GM21423 (cell line): ENCODE measurements around the gene TANGO6.

Experiments
- ATAC-seq: cut with Tn5 transposase; IDR thresholded peaks from one replicate; pipeline ENCODE4 v1.9.1; 2021; ENCODE audit warnings: mild to moderate bottlenecking, moderate library complexity; ENCODE audit not compliant: unreplicated experiment

Gene TANGO6

DNA sequence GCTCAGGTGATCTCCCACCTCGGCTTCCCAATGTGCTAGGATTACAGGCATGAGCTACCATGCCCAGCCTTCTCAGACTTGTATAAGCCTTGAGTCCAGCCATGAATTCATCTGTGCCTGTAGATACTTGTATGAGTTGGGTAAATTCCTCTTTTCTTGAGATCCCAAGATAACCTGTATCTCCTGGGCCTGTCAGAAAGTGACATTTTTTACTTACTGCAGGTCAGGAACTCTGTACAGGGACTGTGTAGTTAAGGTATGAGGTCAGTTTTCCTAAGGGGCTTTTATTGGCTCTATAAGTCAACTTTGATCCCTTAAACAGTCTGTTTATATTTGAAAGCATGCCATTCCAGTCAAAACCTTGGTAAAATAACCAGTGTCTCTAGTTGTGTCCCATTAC lies 155.8 kb downstream of the TANGO6 start:
- ATAC-seq: no peak

DNA sequence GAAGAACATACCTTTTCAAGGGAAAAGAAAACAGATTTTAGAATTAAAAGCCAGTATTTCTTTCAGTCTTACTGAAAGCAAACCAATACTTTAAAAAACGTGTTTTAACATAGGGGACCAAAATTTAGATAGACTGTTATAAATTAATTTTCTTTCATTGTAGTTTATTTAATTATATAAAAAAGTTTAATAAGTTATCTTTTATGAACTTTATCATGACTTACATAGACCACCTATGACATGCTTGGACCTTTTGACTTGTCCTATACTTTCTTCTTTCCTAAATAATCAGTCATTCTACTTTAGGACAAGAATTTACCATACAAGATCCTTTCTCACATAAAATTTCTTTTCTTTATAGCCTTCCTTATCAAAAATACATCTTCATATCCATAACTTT lies 160.2 kb downstream of the TANGO6 start:
- ATAC-seq: no peak

DNA sequence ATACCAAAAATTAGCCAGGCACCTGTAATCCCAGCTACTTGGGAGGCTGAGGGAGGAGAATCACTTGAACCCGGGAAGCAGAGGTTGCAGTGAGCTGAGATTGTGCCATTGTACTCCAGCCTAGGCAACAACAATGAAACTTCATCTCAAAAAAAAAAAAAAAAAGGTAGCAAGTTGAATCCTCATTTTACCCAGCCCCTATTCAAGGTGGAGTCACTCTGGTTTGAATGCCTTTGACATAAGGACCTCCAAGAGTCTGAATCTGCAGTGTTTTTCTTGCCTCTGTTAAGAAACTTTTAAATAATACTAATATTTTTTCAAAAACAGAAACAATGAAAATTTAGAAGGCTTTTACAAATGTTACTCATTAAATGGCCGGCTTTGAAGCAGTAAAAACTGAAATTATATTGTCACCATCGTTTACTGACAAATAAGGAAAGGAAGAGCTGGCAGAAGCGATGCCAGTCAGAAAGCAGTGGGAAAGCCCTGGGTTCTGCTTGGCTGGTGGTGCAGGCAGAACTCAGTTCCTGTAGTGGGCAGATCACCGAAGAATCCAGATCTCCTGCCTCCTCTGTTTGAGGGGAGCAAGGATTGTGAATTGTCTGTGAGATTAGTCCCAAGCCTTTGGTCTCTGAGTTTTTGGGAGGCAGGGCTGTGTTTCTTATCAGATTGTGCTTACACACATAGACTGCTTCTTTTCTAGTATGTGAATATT lies 162.5 kb downstream of the TANGO6 start:
- no peak for ATAC-seq

DNA sequence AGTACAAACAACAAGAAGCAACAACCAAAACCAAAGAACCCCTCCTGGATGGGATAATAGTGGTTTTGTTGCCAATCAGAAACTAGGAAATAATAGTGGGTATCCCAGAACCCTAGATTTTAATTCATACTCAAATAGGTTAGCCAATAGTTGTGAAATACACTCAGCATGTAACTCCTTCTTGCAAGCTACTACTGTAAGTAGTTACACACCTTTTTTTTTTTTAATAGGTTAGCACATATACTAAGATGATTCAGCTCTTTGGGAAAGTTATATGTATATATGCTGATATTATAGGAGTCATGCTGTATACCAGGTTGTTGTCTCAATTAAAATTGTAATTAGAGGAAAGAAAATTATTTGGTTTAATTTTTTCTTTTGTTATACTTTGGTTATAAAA lies 169.6 kb downstream of the TANGO6 start:
- no peak for ATAC-seq

DNA sequence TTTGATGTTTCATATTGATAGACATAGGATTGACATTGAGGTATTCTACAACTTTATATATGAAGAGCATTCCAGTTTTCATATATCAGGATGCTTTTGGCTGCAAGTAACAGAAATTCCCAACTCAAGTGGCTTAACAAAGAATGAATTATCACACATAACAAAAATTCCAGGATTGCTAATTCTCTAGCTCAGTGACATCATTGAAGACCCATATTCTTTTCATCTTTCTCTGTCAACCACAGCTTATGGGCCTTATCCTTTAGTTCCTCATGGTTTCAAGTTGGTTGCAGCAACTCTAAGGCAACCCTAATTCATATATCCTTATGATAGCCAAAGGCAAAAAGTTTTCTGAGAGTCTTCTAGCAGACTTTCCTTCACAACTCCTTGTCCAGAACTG lies 170.7 kb downstream of the TANGO6 start:
- ATAC-seq: no peak

DNA sequence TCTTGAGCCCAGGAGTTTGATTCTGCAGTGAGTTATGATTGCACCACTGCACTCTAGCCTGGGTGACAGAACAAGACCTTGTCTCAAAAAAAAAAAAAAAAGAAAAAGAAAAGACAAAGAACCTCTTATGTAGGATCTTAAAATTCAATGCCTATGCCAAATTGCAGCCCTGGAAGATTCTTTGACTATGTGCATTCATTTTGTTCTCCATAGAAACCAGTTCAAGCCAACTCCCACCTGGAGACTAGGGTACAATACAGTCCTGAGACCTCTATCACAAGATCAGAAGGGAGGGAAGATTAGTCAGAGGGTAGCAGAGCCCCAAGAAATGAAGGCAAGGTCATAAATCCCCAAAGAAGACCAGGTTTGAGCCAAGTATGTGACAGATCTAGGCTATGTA lies 171.5 kb downstream of the TANGO6 start:
- ATAC-seq: no peak

DNA sequence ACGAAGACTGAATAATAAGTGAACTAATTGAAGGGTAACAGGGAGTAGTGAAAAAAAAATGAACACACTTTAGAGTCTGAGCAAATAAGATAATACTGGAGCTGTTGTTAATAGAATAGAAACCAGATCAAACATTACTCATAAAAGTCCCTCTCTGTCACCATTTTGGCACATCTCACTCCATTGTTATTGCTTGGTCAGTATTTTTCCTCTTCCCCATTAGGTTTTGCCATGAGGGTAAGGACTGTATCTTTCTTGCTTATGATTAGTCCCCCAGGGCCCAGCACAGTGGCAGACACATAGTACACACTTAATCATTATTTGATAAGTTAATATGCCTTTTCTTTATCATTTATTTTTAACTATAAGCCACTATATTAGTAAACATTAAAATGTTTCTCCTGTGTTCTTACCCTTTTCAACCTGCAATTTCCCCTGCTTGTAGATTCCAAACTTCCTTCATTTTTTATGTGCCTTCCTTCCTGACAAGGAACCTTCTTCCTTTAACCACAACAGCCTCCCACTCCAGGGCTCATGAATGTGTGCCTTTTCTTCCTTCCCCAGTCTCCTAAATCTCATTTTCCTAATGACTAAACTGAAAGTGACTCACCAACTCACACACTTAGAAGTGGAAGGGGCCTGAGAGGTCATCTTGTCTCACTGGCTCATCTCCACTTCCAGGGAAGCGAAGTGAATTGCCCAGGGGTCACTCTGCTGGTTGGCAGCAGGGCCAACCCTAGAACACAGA lies 173.9 kb downstream of the TANGO6 start:
- ATAC-seq: no peak

DNA sequence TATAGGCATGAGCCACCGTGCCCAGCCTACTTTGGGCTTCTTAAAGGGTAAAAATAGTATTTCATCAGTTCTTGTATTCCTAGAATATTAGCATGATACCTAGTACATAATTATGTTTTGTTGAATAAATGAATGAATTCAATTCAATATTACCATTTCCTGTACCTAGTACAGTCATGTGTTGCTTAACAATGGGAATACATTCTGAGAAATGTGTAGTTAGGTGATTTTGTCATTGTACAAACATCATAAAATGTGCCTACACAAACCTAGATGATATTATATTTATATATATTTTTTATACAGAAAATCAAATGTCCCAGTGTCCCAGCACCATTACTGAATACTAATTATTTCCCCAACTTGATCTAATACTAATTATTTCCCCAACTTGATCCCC lies 176.5 kb downstream of the TANGO6 start:
- no peak for ATAC-seq

DNA sequence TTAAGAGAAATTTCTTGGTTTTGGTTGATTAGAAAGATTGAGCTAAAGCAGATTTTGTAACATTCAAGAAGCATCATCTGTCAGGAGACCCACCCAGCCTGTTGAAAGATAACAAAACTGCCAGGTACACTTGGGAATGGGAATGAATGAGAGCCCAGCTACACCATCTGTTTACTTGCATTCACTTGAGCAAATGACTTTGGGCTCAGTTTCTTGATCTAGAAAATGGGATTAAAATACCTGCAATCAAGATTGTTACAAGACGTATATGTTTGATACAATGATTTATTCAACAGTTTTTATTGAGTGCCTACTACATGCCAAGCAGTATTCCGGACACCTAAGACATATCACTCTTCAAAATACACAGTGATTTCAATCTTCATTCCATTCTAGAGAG lies 185.8 kb downstream of the TANGO6 start:
- ATAC-seq: no peak

DNA sequence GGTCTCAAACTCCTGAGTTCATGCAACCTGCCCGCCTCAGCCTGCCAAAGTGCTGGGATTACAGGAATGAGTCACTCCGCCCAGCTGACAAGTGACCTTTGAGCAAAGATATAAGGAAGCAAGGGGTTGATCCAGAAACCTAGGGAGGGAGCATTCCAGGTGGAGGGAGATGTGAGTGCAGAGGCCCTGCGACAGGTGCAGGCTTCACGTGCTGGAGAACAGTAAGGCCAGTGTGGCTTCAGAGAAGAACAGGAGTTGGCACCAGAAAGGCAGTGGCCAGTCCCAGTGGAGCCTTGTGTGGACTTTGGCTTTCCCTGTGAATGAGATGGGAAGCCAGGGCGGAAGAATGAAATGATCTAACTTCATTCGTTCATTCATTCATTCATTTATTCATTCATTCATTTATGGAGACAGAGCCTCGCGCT lies 188.6 kb downstream of the TANGO6 start:
- ATAC-seq: no peak

DNA sequence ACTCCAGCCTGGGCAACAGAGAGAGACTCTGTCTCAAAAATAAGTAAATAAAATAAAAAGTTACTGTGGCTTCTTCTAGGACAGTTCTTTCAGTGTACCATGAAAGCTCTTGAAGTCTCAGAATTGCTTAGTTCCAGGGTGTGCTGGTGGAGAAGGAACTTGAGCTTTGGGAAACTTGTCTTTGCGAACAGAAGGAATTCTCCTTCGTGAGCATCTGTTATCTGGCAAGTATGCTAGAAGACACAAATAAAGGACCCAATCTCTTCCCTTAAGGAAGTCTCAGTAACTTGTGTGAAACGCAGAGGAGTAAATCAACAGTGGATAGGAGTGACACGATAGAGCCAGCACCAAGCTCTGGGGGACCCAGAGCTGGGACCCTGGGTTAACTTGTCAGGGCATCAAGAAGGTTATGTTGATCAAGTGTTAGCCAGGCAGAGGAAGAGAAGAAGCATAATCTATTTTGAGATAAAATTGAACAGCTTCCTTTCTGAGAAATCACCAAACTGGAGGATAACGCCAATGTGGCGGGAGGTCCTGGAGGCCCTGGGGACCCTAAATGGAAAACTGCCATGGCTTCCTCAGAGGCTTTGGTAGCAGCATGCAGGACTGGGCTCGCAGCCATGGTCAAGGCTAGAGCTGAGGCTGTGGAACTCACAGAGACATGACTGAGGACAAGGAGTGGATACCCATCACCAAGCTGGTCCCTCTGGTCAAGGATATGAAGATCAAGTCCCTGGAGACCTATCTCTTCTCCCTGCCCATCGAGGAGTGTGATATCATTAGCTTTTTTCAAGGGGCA lies 190.0 kb downstream of the TANGO6 start:
- no peak for ATAC-seq

DNA sequence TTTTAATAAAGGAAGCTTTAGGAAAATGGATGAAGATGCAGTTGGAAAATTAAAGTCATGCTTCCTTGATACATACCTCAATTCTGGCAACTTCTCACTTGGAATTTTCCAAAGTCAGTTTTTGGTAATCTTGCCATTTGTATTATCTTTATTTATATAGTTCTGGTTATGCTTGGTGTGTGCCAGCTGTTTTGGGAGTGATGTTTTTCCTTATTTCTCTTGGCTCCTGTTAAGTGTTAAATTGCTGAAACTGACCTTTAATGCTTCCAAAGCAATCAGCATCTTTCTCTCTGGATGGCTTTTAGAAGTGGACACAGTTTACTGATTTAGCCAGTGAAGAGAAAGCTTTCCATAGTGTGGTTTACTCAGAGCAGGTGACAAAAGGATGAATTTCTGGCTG lies 192.0 kb downstream of the TANGO6 start:
- no peak for ATAC-seq

DNA sequence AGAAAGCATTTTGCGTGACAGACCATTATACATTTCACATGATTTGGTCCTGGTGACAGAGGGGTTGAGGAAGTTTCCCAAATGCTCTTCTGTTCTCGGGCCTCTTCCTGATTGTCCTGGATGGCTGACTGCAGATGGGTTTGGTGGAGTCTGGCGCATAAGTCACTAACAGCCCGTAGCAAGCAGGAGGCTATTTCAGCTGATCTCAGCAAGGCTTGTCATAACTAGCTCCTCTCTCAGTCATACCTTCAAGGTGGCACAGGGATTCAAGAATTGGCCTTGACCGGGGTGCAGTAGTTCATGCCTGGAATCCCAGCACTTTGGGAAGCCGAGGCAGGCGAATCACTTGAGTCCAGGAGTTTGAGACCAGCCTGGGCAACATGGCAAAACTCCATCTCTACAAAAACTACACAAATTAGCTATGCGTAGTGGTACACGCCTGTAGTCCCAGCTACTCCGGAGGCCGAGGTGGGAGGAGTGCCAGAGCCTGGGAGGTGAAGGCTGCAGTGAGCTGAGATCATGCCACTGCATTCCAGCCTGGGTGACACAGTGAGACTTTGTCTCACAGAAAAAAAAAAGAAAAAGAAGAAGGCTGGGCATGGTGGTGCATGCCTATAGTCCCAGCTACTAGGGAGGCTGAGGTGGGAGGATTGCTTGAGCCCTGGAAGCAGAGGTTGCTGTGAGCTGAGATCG lies 193.2 kb downstream of the TANGO6 start:
- no peak for ATAC-seq

DNA sequence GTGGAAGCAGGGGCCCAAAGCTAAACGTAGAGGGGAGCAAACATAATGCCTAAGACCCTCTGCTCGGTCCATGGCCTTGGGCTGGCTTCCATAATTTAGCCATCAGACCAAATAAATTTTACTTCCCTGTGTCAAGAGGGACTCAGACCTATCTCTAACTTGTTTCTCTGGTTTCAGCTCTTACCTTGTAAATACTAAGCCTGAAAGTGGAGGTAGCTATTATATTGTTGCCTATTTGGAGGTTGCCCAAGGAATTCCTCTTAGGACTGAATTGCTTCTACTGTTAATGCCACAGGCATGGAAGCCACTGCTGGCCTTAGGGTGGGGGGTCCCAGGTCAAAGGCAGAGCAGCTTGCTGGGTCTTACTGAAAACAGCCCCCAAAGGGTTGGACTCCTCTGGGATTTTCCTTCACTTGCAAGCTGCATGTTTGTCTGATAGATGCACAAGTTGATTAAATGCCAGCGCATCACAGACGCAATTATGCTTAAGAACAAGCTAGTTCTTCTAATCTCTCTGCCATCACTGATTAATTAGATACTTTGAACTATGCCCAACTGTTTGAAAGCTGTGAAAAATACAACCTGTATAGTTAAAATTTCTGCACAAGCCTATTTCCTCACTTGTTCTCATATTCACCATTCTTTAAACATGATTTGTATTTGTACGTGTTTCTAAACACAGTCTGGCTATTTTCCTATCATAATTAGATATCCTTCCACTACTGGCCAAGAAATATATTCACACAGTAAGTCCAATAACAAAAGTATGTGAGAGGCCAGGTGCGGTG lies 194.2 kb downstream of the TANGO6 start:
- no peak for ATAC-seq

DNA sequence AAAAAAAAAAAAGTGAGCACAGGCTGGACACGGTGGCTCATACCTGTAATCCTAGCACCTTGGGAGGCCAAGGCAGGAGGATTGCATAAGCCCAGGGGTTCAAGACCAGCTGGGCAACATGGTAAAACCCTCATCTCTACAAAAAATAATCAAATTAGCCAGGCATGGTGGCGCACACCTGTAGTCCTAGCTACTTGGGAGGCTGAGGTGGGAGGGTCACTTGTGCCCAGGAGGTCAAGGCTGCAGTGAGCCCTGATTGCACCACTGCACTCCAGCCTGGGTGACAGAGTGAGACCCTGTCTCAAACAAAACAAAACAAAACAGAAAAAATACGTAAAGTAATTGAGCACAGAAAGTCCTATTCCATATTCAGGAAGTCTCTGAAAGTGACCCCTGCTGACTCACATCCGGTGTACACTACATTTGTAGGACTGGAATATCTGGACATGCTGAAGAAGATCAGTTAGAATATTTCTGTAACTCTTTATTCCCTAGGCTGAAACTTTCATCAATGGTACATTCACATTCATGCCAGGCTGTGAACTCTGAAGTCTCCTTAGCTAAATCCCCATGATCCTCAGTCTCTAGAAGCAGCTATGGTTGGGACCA lies 196.1 kb downstream of the TANGO6 start:
- no peak for ATAC-seq

DNA sequence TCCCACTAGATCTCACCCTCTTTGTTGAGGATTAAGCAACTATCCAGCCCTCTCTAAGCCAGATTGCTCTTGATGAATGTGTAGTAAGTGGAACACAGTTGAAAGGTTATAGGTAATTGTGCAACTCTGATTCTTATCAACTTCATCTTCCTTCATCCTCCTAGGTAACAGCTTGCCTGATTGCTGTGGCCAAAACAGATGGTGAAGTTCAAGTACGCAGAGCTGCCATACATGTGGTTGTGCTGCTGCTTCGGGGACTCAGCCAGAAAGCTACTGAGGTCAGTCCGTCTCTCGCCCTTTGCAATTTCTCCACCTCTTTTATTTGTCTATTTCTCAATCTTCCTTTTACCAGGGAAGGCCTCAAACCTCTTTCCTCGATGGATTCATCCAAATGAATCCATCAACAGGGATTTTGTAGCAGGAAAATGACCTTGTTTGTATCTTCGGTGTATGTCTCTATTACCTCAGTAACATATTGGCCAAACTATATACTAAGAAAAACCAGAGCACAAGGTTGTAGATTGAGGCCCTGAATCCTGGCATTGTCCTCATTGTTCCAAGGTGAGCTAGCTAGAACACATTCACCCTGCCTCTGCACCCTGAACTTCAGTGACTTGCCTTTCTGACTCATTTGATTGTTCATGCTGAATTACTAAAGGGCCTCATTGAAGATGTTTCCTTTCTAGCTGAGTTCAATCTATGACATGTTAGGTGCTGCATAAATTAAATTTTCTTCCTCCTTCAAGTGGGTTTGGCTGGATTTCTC lies 197.0 kb downstream of the TANGO6 start:
- no peak for ATAC-seq

DNA sequence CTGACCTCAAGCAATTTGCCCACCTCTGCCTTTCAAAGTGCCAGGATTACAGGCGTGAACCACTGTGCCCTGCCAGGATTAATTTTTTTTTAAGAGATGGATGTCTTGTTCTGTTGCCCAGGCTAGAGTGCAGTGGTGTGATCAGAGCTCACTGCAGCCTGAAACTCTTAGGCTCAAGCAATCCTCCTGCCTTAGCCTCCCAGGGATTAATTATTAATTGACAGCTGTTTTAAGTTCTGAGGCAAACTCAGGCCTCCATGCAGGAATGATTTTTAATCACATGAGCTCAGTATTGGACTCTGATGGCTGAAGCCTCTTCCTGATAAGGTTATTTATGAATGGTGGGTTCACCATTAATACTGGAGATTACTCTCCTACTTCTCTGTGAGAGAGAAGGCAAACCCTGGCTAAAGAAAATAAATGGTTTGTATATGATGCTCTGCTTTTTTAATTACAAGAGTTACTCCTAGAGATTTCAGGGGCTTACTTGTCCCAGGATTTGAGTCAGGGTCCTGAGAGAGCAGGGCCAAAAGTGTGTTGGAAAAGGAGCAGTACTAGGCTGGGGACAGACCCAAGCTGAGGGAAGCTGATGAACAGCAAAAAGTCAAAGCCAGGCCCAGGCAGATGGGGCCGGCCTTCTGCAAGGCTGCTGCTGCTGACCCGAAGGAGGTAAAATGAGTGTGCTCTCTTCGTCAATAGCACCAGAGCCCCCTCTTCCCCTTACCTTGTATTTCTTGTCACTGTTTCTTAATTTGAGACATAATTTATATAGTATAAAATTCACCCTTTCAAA lies 205.2 kb downstream of the TANGO6 start:
- no peak for ATAC-seq

DNA sequence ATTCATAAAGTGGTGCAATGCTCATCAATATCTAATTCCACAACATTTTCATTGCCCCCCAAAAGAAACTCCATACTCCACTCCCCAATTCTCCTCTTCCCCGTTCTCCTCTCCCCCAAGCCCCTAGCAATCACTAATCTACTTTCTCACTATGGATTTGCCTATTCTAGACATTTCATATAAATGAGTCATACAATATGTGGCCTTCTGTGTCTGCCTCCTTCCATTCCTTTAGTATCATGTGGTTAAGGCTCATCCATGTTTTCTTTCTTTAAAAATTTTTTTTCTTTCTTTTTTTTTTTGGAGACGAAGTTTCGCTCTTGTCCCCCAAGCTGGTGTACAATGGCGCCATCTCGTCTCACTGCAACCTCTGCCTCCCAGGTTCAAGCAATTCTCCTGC lies 205.8 kb downstream of the TANGO6 start:
- ATAC-seq: no peak
